ENCODE results near the gene CACNA2D3.

The CACNA2D3 gene

GRCh38 chr3:54347060-54347459, 224.7 kb downstream of the CACNA2D3 start:
- no peak overlapping the region for H3K9ac ChIP-seq
- no peak overlapping the region for H3K4me3 ChIP-seq (ENCODE audit: low read depth, low read length)
- H2AFZ ChIP-seq, result no peak overlapping the region
- no peaks in the 10 kb centered on the region for H3K36me3 ChIP-seq (ENCODE audit: control insufficient read depth, insufficient read depth, low read length)
- H3K27ac ChIP-seq, result no peak overlapping the region
- no peaks in the 10 kb centered on the region for H3K79me2 ChIP-seq
- H3K4me2 ChIP-seq (ENCODE audit: low read length), result no peak overlapping the region
- no peaks in the 10 kb centered on the region for H3K9me3 ChIP-seq (ENCODE audit: control insufficient read depth, low read length)
- H3K27me3 ChIP-seq (ENCODE audit: control insufficient read depth, insufficient read depth, low read length), result no peaks in the 10 kb centered on the region
- H3K4me1 ChIP-seq, result peaks cover 8% of the 10 kb centered on the region
- no peak for TF ChIP-seq CTCF (IDR thresholded peaks at IDR 0.05)

DNA sequence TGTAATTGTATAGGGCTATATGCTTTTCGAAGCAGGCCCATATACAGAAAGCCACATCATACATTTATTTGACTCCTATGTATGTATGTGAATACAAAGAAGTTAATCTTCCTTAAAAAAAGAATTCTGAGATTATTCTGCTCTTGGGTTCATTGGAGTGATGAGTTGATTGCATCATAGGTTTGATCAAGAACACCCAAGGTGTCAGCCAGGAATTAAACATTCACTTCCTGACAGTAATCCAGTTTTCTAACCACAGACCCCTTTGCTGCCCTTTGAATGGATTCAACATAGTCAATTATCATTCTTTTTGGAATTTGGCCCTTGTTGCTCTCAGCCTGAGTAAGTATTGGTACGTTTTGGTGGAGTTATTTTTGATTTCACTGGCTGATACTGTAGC, 225.6 kb downstream of the CACNA2D3 start:
- H3K79me2 ChIP-seq, result no peaks in the 10 kb centered on the region
- H3K36me3 ChIP-seq (ENCODE audit: control insufficient read depth, insufficient read depth, low read length), result no peaks in the 10 kb centered on the region
- TF ChIP-seq CTCF (IDR thresholded peaks at IDR 0.05), result no peak
- no peaks in the 10 kb centered on the region for H3K27me3 ChIP-seq (ENCODE audit: control insufficient read depth, insufficient read depth, low read length)
- peaks cover 6% of the 10 kb centered on the region for H3K4me1 ChIP-seq
- no peak overlapping the region for H3K27ac ChIP-seq
- H2AFZ ChIP-seq, result no peak overlapping the region
- no peak overlapping the region for H3K9ac ChIP-seq
- H3K4me3 ChIP-seq (ENCODE audit: low read depth, low read length), result no peak overlapping the region
- H3K9me3 ChIP-seq (ENCODE audit: control insufficient read depth, low read length), result no peaks in the 10 kb centered on the region
- H3K4me2 ChIP-seq (ENCODE audit: low read length), result no peak overlapping the region

DNA sequence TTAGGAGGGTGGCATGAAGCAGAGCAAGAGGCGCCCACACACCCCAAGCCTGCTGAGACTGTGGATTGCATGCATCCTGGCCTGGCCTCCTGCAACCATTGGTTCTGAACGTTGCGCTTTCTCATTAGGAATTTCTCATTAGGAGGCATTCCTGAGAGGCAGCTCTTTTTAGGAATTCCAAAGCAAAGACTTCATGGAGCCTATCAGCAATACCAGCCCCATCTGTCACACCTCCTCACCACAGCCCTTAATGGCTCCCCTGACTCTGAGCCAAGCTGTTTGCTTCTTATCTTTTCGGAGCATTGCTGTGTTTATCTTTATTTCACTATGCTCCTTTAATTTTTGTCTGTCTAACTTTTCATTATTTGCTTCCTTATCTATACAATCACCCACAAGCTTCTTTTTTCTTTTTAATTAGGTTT, 226.9 kb downstream of the CACNA2D3 start:
- Histone ChIP-seq H3K27me3 (ENCODE audit: control insufficient read depth, insufficient read depth, low read length) (no peaks in the 10 kb centered on the region), H3K79me2 (no peaks in the 10 kb centered on the region), H3K9ac (no peak overlapping the region), H3K27ac (no peak overlapping the region), H3K4me3 (ENCODE audit: low read depth, low read length) (no peak overlapping the region), H3K4me2 (ENCODE audit: low read length) (no peak overlapping the region), H3K4me1 (peaks cover 19% of the 10 kb centered on the region), H3K9me3 (ENCODE audit: control insufficient read depth, low read length) (no peaks in the 10 kb centered on the region), H3K36me3 (ENCODE audit: control insufficient read depth, insufficient read depth, low read length) (no peaks in the 10 kb centered on the region), H2AFZ (peak overlapping the region; percentile 18)
- no peak for TF ChIP-seq CTCF (IDR thresholded peaks at IDR 0.05)

DNA sequence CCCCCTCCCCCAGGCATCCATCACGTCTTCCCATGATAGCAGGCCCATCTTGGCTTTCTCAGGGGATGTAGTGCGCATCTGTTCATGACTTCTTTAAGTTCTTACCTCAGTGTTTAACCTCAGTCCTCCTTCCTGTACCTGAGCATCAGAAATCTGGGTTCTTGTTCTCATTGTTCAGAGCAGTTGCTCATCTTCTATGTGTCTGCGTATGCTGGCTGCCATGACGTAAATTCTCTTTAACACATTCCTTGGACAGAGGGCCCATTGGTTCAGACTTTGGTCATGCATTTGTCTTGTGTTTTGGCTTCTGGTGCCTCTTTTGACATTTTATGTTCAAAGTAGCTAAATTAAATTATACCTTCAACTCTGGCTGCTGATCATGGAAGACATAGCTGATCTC, 227.3 kb downstream of the CACNA2D3 start:
- H3K27ac ChIP-seq, result no peak overlapping the region
- H3K79me2 ChIP-seq, result no peaks in the 10 kb centered on the region
- no peaks in the 10 kb centered on the region for H3K9me3 ChIP-seq (ENCODE audit: control insufficient read depth, low read length)
- H3K27me3 ChIP-seq (ENCODE audit: control insufficient read depth, insufficient read depth, low read length), result no peaks in the 10 kb centered on the region
- H3K9ac ChIP-seq, result no peak overlapping the region
- no peak overlapping the region for H3K4me2 ChIP-seq (ENCODE audit: low read length)
- H3K4me3 ChIP-seq (ENCODE audit: low read depth, low read length), result no peak overlapping the region
- peaks cover 24% of the 10 kb centered on the region for H3K4me1 ChIP-seq
- H2AFZ ChIP-seq, result peak overlapping the region; percentile 18
- TF ChIP-seq CTCF (IDR thresholded peaks at IDR 0.05), result no peak
- H3K36me3 ChIP-seq (ENCODE audit: control insufficient read depth, insufficient read depth, low read length), result no peaks in the 10 kb centered on the region

DNA sequence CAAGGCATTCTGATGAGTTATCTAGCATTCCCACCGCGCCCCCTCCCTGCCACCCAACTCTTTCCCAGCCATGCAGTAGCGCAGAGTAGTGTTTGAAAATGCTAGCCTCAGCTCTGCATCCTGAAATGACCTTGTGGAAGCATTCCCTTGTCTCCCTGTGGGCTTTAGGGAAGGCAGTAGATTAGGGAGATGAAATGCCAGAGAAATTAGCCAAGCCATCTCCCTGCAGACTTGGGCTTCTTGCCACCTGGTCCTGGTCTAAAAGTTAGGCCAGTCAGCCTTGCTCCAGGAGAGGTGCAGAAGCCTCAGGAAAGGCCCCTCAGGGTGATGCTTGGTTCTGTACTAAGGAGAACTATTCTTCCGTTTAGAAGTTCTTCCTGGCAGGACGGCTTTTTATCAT, 231.2 kb downstream of the CACNA2D3 start:
- Histone ChIP-seq H2AFZ (peak overlapping the region; percentile 70), H3K79me2 (no peaks in the 10 kb centered on the region), H3K36me3 (ENCODE audit: control insufficient read depth, insufficient read depth, low read length) (no peaks in the 10 kb centered on the region), H3K9ac (no peak overlapping the region), H3K4me1 (peaks cover 49% of the 10 kb centered on the region), H3K27me3 (ENCODE audit: control insufficient read depth, insufficient read depth, low read length) (no peaks in the 10 kb centered on the region), H3K4me3 (ENCODE audit: low read depth, low read length) (no peak overlapping the region), H3K27ac (peak overlapping the region; percentile 84), H3K4me2 (ENCODE audit: low read length) (no peak overlapping the region), H3K9me3 (ENCODE audit: control insufficient read depth, low read length) (no peaks in the 10 kb centered on the region)
- no peak for TF ChIP-seq CTCF (IDR thresholded peaks at IDR 0.05)

All from parathyroid adenoma (tissue), 2 donors.